Psoas muscle (tissue), 8 donors: Measurements from ENCODE around the gene SIGLEC11. TPM values are rescaled to one million over a fixed set of nuclear protein-coding genes. Genes with fewer than 3 reads are reported as not detected.

Source experiments
- ATAC-seq, 4 donors: fragments of 200-7000 bp; cut with Tn5 transposase; one replicate each; pipeline ENCODE4 v1.9.1; 2020; ENCODE audit warnings: moderate library complexity in 3 of 4, mild to moderate bottlenecking in 2 of 4
- DNase-seq, 2 donors: peaks; one replicate each; pipeline ENCODE4 v3.0.0-alpha.2; 2020
- H3K27ac ChIP-seq: fragments of 200-600 bp; one replicate; pipeline ENCODE4 v1.8.0; 2022
- H3K27me3 ChIP-seq, 3 donors: fragments of 200-600 bp in 1 of 3; one replicate each; pipeline versions ENCODE4 v1.6.1 to v1.8.0; 2013 to 2022; ENCODE audit warnings: low read length in 2 of 3, mild to moderate bottlenecking in 2 of 3, moderate library complexity in 1 of 3; ENCODE audit not compliant: insufficient read depth in 3 of 3
- H3K36me3 ChIP-seq, 2 donors: fragments of 200-600 bp in 1 of 2; one replicate each; pipeline versions ENCODE4 v1.6.1 to v1.8.0; 2013 to 2022; ENCODE audit warnings: low read depth in 1 of 2, mild to moderate bottlenecking in 1 of 2, moderate library complexity in 1 of 2; ENCODE audit not compliant: insufficient read depth in 1 of 2
- H3K4me1 ChIP-seq: fragments of 200-600 bp; one replicate; pipeline ENCODE4 v1.8.0; 2022
- H3K4me3 ChIP-seq: fragments of 200-600 bp; one replicate; pipeline ENCODE4 v1.8.0; 2022; ENCODE audit warnings: mild to moderate bottlenecking
- H3K9me3 ChIP-seq: fragments of 200-600 bp; one replicate; pipeline ENCODE4 v1.8.0; 2022
- CTCF ChIP-seq: fragments of 200-600 bp; IDR thresholded peaks from one replicate; pipeline ENCODE4 v1.8.0; 2022; ENCODE audit warnings: antibody characterized with exemption
- WGBS, 3 donors: extraction: QIAGEN DNeasy Blood & Tissue Kit; methylation state at CpG; one replicate each; pipeline versions ENCODE4 v1.1.6 to v1.1.7; 2013; 5-methylcytosine and 5-hydroxymethylcytosine counted together
- intact Hi-C, 2 donors: fragments of 100-400 bp; cut with DNase I; formaldehyde crosslinking; loops; one replicate each; pipeline versions ENCODE4 v1.11.0 to v1.14.2; 2022
- polyA plus RNA-seq, 3 donors: library from polyadenylated mRNA; stranded (reverse); fragments of 200-250 nt; gene quantifications; one replicate each; pipeline ENCODE4 v1.2.3, GENCODE V29; 2013
- total RNA-seq, 4 donors: library from RNA; stranded (reverse); fragmentation: NEBNext Ultra II Directional in 2 of 4; extraction: Animal tissue kit (Norgen Biotek cat#: 25700) in 2 of 4; gene quantifications; one replicate each; pipeline versions ENCODE4 v1.2.1 to v1.2.4, GENCODE V29; 2021 to 2023
- donor health status: healthy with polysubstance abuse.
- donor health status: DM: no; HTN: no; CAD: no; lungs with moderate emphysema.
- donor health status: Bipolar disorder and iron deficiency.
- donor health status: healthy.
- donor health status: DM: yes; HTN: yes; CAD: no.
- donor health status: DM: no; HTN: no; CAD: no.
- donor health status: DM: no; HTN: no; CAD: no.
- donor health status: DM: yes; HTN: yes; CAD: no.

The SIGLEC11 gene
- total and polyA plus RNA-seq, 7 donors, result 0.13 to 0.38 (median 0.29) TPM; not detected in 1

GRCh38 chr19:50003810-50004419 lies 42.9 kb upstream of the SIGLEC11 start:
- DNase-seq (peak; percentile 53 to 73), ATAC-seq (peak; percentile 95 to 98 (median 97))
- no peak overlapping the region for H3K4me3 ChIP-seq
- H3K36me3 ChIP-seq, result peaks cover 12 to 90% of the 10 kb centered on the region in 2 donors
- H3K9me3 ChIP-seq, result no peaks in the 10 kb centered on the region
- no peaks in the 10 kb centered on the region for H3K27me3 ChIP-seq
- no peak for TF ChIP-seq CTCF
- 75 to 83% (median 77%) methylated on average over 11 of the region's 11 CpGs for WGBS, 3 donors
- peaks cover 14% of the 10 kb centered on the region for H3K4me1 ChIP-seq
- peak overlapping the region; percentile 85 for H3K27ac ChIP-seq
- intact Hi-C loops, result no loop called here

- Histone ChIP-seq H3K27ac (peak overlapping the region; percentile 85), H3K36me3 (peaks cover 12 to 90% of the 10 kb centered on the region in 2 donors), H3K9me3 (no peaks in the 10 kb centered on the region), H3K27me3 (no peaks in the 10 kb centered on the region), H3K4me3 (no peak overlapping the region), H3K4me1 (peaks cover 14% of the 10 kb centered on the region)
- TF ChIP-seq CTCF, result no peak
- no peak for DNase-seq
- ATAC-seq, result no peak
- intact Hi-C loops, result no loop called here
- WGBS, 3 donors, result 90 to 93% (median 91%) methylated on average over 17 of the region's 17 CpGs
These were observed 42.3 kb upstream of the SIGLEC11 start for GRCh38 chr19:50003254-50003788.

- no peak for DNase-seq
- intact Hi-C loops, result no loop called here
These were observed 41.5 kb upstream of the SIGLEC11 start for GRCh38 chr19:50002386-50002960.

GRCh38 chr19:50001775-50002174 lies 40.8 kb upstream of the SIGLEC11 start:
- Histone ChIP-seq H3K9me3 (no peaks in the 10 kb centered on the region), H3K27ac (no peak overlapping the region), H3K4me1 (peaks cover 14% of the 10 kb centered on the region), H3K4me3 (no peak overlapping the region), H3K36me3 (peaks cover 9 to 89% of the 10 kb centered on the region in 2 donors), H3K27me3 (no peaks in the 10 kb centered on the region)
- no peak for ATAC-seq
- no peak for TF ChIP-seq CTCF
- no peak for DNase-seq
- 90 to 94% (median 92%) methylated on average over 8 of the region's 8 CpGs for WGBS, 3 donors
- intact Hi-C loops, result no loop called here

More at GRCh38 chr19:50002386-50002960, 41.5 kb upstream of the SIGLEC11 start:
- ATAC-seq, result no peak
- peaks cover 14% of the 10 kb centered on the region for H3K4me1 ChIP-seq
- no peak overlapping the region for H3K4me3 ChIP-seq
- H3K27me3 ChIP-seq, result no peaks in the 10 kb centered on the region
- no peak for TF ChIP-seq CTCF
- no peaks in the 10 kb centered on the region for H3K9me3 ChIP-seq
- 71 to 86% (median 80%) methylated on average over 6 of the region's 6 CpGs for WGBS, 3 donors
- peaks cover 12 to 89% of the 10 kb centered on the region in 2 donors for H3K36me3 ChIP-seq
- no peak overlapping the region for H3K27ac ChIP-seq
